ENCODE results near the gene HEXIM1.

DNA sequence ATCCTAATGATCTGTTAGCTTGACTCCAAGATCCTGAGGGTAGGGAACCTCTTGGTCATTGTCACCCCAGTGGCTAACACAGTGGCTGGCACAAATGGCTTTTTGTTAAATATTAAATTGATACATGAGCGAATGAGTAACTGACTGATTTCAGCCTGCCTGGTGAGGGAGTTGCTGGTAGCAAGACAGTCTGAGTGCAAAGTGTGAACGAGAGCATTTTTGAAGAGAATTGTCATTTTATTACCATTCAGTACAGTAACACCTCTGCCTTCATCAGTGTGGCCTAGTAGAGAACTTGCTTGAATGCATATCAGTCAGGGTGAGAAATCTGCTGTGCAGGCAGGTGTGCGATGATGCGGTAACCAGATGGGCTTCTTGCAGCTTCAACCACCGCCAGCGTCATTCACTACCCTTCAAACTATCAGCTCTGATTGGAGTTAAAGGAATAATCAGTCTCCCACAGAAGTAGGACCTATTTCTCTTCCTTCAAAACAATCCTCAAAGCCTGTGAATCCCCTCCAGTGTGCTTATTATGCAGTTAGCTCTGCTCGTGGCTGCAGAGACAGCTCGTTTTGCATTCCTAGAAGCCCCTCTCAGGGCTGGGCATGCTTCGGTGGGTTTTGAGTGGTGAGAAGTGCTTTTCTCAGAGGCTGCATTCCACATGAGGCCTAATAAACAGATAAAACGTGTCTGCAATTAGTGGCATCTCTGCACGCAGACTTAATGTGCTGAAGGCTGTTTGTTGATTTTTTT lies 42.4 kb downstream of the HEXIM1 start:
- TF ChIP-seq POLR2A (IDR thresholded peaks at IDR 0.05) (no peak), EP300 (IDR thresholded peaks at IDR 0.05) (no peak)
- TF ChIP-seq, protein P1, sequence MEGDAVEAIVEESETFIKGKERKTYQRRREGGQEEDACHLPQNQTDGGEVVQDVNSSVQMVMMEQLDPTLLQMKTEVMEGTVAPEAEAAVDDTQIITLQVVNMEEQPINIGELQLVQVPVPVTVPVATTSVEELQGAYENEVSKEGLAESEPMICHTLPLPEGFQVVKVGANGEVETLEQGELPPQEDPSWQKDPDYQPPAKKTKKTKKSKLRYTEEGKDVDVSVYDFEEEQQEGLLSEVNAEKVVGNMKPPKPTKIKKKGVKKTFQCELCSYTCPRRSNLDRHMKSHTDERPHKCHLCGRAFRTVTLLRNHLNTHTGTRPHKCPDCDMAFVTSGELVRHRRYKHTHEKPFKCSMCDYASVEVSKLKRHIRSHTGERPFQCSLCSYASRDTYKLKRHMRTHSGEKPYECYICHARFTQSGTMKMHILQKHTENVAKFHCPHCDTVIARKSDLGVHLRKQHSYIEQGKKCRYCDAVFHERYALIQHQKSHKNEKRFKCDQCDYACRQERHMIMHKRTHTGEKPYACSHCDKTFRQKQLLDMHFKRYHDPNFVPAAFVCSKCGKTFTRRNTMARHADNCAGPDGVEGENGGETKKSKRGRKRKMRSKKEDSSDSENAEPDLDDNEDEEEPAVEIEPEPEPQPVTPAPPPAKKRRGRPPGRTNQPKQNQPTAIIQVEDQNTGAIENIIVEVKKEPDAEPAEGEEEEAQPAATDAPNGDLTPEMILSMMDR (IDR thresholded peaks at IDR 0.05): no peak

Data from tibial nerve (tissue), 4 donors.